Natural killer cell (primary cell): ENCODE data around the gene PLEKHA5. TPM values are rescaled to one million over a fixed set of nuclear protein-coding genes. Genes with fewer than 3 reads are reported as not detected.

Experiments used
- ATAC-seq, 3 donors: fragments of 150-1000 bp in 2 of 3; fragments of 200-7000 bp in 1 of 3; cut with Tn5 transposase; 1 replicate in 1 of 3; 2 replicates in 2 of 3; pipeline ENCODE4 v1.10.0; 2021; ENCODE audit warnings: mild to moderate bottlenecking in 2 of 3, moderate library complexity in 2 of 3
- DNase-seq, 2 donors: peaks; one replicate each; pipeline versions ENCODE4 v3.0.0 to v3.0.0-alpha.2; 2013 to 2021; ENCODE audit warnings: mixed read lengths in 1 of 2
- H3K27ac ChIP-seq: one replicate; pipeline ENCODE4 v1.5.1; 2013; ENCODE audit warnings: mild to moderate bottlenecking, low read length
- H3K27me3 ChIP-seq: one replicate; pipeline ENCODE4 v1.6.1; 2013; ENCODE audit warnings: low read length; ENCODE audit not compliant: control insufficient read depth, insufficient read depth
- H3K36me3 ChIP-seq: one replicate; pipeline ENCODE4 v1.6.1; 2013; ENCODE audit warnings: low read length; ENCODE audit not compliant: control insufficient read depth, insufficient read depth
- H3K4me1 ChIP-seq: one replicate; pipeline ENCODE4 v1.6.1; 2013; ENCODE audit warnings: low read length; ENCODE audit not compliant: control insufficient read depth, insufficient read depth
- H3K4me3 ChIP-seq: one replicate; pipeline ENCODE4 v1.5.1; 2013; ENCODE audit warnings: low read length
- H3K9me3 ChIP-seq: one replicate; pipeline ENCODE4 v1.6.1; 2013; ENCODE audit warnings: low read length; ENCODE audit not compliant: control insufficient read depth, insufficient read depth
- H3K27ac Mint-ChIP-seq, 2 donors: one replicate each; pipeline ENCODE4 v1.8.0; 2022; ENCODE audit warnings: mild to moderate bottlenecking in 2 of 2, mixed read lengths in 2 of 2, moderate library complexity in 1 of 2
- H3K27me3 Mint-ChIP-seq, 2 donors: one replicate each; pipeline ENCODE4 v1.8.0; 2022; ENCODE audit warnings: low read depth in 2 of 2, mixed read lengths in 2 of 2
- H3K36me3 Mint-ChIP-seq: one replicate; pipeline ENCODE4 v1.8.0; 2022; ENCODE audit warnings: mixed read lengths
- H3K4me1 Mint-ChIP-seq, 2 donors: one replicate each; pipeline ENCODE4 v1.8.0; 2022; ENCODE audit warnings: mixed read lengths in 2 of 2
- H3K4me3 Mint-ChIP-seq: one replicate; pipeline ENCODE4 v1.8.0; 2022; ENCODE audit warnings: mild to moderate bottlenecking, moderate library complexity, mixed read lengths
- H3K9me3 Mint-ChIP-seq, 2 donors: one replicate each; pipeline ENCODE4 v1.8.0; 2022; ENCODE audit warnings: mixed read lengths in 2 of 2
- CTCF ChIP-seq: fragments of 200-600 bp; IDR thresholded peaks from one replicate; pipeline ENCODE4 v1.8.0; 2022; ENCODE audit warnings: antibody characterized with exemption
- WGBS: methylation state at CpG from one replicate; pipeline ENCODE4 v1.1.7; 2013; ENCODE audit warnings: missing lambda C conversion rate; ENCODE audit not compliant: insufficient coverage; 5-methylcytosine and 5-hydroxymethylcytosine counted together
- intact Hi-C: fragments of 100-400 bp; cut with micrococcal nuclease; formaldehyde crosslinking; loops from one replicate; pipeline ENCODE4 v1.14.2; 2022
- total RNA-seq, 4 donors: library from RNA; stranded (reverse); fragments of 120-200 nt in 1 of 4; gene quantifications; one replicate each; pipeline versions ENCODE4 v1.2.3 to v1.2.4, GENCODE V29; 2013 to 2022

The PLEKHA5 gene
- total RNA-seq, 3 donors from 2014 or later (not counting 1 experiment from before 2014, with no cell fraction given) = 5.2 to 12.1 (median 7.0) TPM

- H3K27ac Mint-ChIP-seq = no peak overlapping the region
- no peak overlapping the region for H3K4me3 Mint-ChIP-seq
- WGBS = 88% methylated on average over 3 of the region's 3 CpGs
- Histone ChIP-seq H3K9me3 (no peaks in the 10 kb centered on the region), H3K36me3 (no peaks in the 10 kb centered on the region), H3K4me3 (no peak overlapping the region), H3K4me1 (no peaks in the 10 kb centered on the region), H3K27ac (no peak overlapping the region), H3K27me3 (no peaks in the 10 kb centered on the region)
- no peaks in the 10 kb centered on the region for H3K4me1 Mint-ChIP-seq
- no peak for ATAC-seq
- no peaks in the 10 kb centered on the region for H3K9me3 Mint-ChIP-seq
- TF ChIP-seq CTCF = no peak
- DNase-seq = no peak
- intact Hi-C loops = no loop called here
- H3K36me3 Mint-ChIP-seq = no peaks in the 10 kb centered on the region
- no peaks in the 10 kb centered on the region for H3K27me3 Mint-ChIP-seq
Observed at GRCh38 chr12:19299765-19300164, 170.2 kb downstream of the PLEKHA5 start.

- Mint-ChIP-seq H3K36me3 (no peaks in the 10 kb centered on the region), H3K9me3 (no peaks in the 10 kb centered on the region), H3K4me3 (no peak overlapping the region), H3K27me3 (no peaks in the 10 kb centered on the region), H3K27ac (no peak overlapping the region), H3K4me1 (no peaks in the 10 kb centered on the region)
- TF ChIP-seq CTCF = no peak
- H3K9me3 ChIP-seq = no peaks in the 10 kb centered on the region
- H3K4me1 ChIP-seq = no peaks in the 10 kb centered on the region
- ATAC-seq = no peak
- intact Hi-C loops = no loop called here
- DNase-seq = no peak
- no peaks in the 10 kb centered on the region for H3K27me3 ChIP-seq
- no peak overlapping the region for H3K4me3 ChIP-seq
- no peak overlapping the region for H3K27ac ChIP-seq
- H3K36me3 ChIP-seq = no peaks in the 10 kb centered on the region
Observed at GRCh38 chr12:19301223-19301622, 171.7 kb downstream of the PLEKHA5 start.

GRCh38 chr12:19301688-19302087, 172.2 kb downstream of the PLEKHA5 start:
- TF ChIP-seq CTCF = no peak
- no CpG with 5 or more reads among the region's 1 CpG for WGBS
- no peaks in the 10 kb centered on the region for H3K9me3 ChIP-seq
- no peaks in the 10 kb centered on the region for H3K4me1 Mint-ChIP-seq
- H3K27ac ChIP-seq = no peak overlapping the region
- H3K27me3 Mint-ChIP-seq = peaks cover 0 to 2% of the 10 kb centered on the region in 2 donors
- no peaks in the 10 kb centered on the region for H3K36me3 Mint-ChIP-seq
- ATAC-seq (no peak), DNase-seq (no peak)
- no peaks in the 10 kb centered on the region for H3K9me3 Mint-ChIP-seq
- no peak overlapping the region for H3K4me3 Mint-ChIP-seq
- no peaks in the 10 kb centered on the region for H3K27me3 ChIP-seq
- H3K36me3 ChIP-seq = no peaks in the 10 kb centered on the region
- H3K4me1 ChIP-seq = no peaks in the 10 kb centered on the region
- H3K27ac Mint-ChIP-seq = no peak overlapping the region
- intact Hi-C loops = no loop called here
- no peak overlapping the region for H3K4me3 ChIP-seq

GRCh38 chr12:19302100-19302640, 172.6 kb downstream of the PLEKHA5 start:
- H3K9me3 Mint-ChIP-seq = no peaks in the 10 kb centered on the region

More at GRCh38 chr12:19302100-19302640, 172.6 kb downstream of the PLEKHA5 start:
- no peak overlapping the region for H3K4me3 Mint-ChIP-seq
- intact Hi-C loops = no loop called here
- no peaks in the 10 kb centered on the region for H3K4me1 Mint-ChIP-seq
- ATAC-seq = no peak
- H3K4me1 ChIP-seq = no peaks in the 10 kb centered on the region
- no peak for TF ChIP-seq CTCF
- H3K36me3 Mint-ChIP-seq = no peaks in the 10 kb centered on the region
- no peaks in the 10 kb centered on the region for H3K9me3 ChIP-seq
- 98% methylated on average over 4 of the region's 5 CpGs for WGBS
- H3K4me3 ChIP-seq = no peak overlapping the region
- H3K36me3 ChIP-seq = no peaks in the 10 kb centered on the region
- H3K27me3 ChIP-seq = no peaks in the 10 kb centered on the region
- H3K27ac ChIP-seq = no peak overlapping the region
- no peak for DNase-seq
- H3K27me3 Mint-ChIP-seq = peaks cover 0 to 2% of the 10 kb centered on the region in 2 donors
- no peak overlapping the region for H3K27ac Mint-ChIP-seq
